HL-60/S4 treated with phorbol 12-myristate 13-acetate at 8.2 ng/mL for 4 days and 3 days (cell line): Measurements from ENCODE around the gene RAVER2.
"Not testable (repeated sequence)": the region's sequence is repeated elsewhere in the genome, so short reads cannot be mapped to it uniquely, and the experiment has no call there.

Experiments used
- in situ Hi-C: fragments of 300-500 bp; cut with MboI; formaldehyde crosslinking; loops from 2 replicates; pipeline ENCODE4 v1.15.0; 2022; ENCODE audit warnings: low sequenced_read_pairs

The RAVER2 gene

GRCh38 chr1:64744492-64745180, at the start of gene RAVER2:
Gene RAVER2 (plus strand): TSS chr1:64745075. CDS start chr1:64745173, 98 bp downstream.
- in situ Hi-C loops, result no loop called here

DNA sequence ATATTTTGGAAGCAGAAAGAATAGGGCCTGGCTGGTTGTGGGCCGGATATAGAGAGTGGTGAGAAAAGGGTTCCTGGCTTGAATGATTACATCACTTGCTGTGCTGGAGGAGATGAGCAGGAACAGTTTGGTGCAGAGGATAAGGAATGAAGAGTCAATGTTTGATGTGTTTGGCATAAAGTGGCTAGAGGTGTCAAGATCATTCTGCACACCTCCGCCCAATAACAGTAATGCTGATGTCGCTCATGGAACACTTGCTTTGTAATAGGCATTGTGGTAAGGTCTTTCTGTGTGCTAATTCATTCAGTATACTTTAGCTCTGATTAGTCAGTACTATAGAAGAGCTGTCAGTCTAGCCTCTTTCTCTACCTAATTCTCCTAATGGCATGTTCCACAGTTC, 48.0 kb upstream of the RAVER2 start:
- in situ Hi-C loops, result no loop called here

DNA sequence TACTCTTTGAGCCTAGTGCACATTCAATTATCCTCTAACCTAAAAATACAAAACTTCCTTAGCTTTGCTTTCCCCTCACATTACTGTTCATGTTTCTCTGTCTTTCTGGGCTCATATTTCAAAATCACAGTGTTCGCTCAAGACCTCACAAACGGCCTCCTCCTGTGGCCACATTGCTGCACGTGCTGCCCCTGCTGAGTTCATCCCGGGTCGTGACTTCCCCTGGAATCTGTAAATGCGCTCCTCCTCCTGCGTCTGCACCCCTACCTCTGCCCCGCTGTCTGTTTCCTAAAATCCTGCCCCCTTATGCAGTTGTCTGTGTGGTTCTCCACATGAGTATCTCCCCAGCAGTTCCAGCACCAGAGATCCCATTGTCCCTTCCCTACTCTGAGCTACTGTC, 45.5 kb upstream of the RAVER2 start:
- in situ Hi-C loops, result no loop called here

GRCh38 chr1:64701071-64701470, 43.8 kb upstream of the RAVER2 start:
- in situ Hi-C loops, result no loop called here

DNA sequence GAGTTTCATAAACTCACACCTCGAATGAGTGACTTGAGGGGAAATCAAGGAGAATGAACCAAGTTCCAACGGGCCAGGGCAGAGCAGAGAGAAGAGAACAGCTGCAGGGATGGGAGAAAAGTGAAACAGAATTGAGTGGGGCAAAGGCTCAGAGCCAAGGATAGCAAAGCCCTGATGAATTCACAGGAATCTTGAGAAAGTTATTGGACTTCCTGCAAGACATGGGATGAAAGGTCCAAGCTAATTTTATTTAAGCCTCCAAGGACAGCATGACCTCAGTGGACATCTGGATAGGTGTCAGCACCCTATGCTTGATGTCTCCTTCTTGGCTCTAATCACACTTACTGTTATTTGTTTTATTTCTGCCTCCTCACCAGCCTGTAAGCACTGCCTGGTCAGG, 43.0 kb upstream of the RAVER2 start:
- in situ Hi-C loops, result no loop called here

DNA sequence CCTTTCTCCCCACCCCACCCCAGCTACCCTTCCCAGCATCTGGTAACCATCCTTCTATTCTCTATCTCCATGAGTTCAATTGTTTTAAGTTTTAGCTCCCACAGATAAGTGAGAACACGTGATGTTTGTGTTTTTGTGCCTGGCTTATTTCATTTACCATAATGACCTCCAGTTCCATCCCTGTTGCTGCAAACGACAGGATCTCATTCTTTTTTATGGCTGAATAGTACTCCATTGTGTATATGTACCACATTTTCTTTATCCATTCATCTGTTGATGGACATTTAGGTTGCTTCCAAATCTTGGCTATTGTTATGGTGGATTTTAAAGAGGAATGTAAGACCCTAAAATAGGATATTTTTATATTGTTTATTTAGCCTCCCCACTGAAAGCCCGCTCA, 42.2 kb upstream of the RAVER2 start:
- in situ Hi-C loops, result not testable (repeated sequence)

DNA sequence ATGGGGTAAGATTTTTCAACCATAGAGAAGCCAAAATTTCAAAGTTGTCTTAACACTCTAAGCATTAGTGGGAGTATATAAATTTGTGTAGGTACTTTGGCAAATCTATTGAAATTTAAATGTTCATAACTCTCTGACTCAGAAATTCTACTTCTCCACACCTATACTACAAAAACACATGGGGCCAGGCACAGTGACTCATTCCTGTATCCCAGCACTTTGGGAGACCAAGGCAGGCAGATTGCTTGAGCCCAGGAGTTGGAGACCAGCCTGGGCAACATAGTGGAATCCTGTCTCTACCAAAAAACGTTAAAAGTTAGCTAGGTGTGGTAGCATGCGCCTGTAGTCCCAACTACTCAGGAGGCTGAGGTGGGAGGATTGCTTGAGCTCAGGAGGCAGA, 41.3 kb upstream of the RAVER2 start:
- in situ Hi-C loops, result no loop called here

DNA sequence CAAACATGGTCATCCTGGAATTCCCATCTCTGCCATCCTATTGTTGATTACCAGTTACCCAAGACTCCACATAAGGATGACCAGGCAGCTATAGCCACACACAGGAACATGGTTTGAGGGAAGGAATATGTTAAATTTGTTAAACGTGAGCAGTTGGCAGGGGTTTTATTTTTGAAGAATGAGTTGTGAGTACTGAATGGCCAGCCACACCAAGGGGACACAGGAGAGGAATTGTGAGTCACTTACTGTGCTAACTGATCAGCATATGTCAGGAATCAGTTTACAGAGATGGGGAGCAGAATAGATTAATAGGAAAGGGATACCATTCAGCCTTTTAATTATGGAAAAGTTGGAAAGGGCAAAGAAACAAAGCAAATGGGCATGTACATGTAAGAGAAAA, 39.3 kb upstream of the RAVER2 start:
- in situ Hi-C loops, result no loop called here

DNA sequence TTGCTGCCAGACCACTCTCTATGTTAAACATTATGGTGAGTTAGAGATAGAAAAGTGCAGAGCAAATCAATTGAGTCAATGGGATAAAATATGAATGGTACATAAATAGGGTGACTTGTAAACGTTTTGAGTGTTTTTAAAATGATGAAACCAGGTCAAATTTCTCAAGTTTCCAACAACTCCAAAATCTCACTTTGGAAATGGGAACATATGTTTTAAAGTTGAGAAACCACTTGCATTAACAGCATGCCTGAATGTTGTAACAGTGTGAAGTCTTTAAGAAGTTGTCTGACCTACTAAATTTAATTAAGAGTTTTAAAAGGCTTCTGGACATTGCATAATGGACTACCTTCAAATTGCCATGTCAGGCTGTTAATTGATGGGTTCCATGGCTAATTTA, 33.6 kb upstream of the RAVER2 start:
- in situ Hi-C loops, result no loop called here

DNA sequence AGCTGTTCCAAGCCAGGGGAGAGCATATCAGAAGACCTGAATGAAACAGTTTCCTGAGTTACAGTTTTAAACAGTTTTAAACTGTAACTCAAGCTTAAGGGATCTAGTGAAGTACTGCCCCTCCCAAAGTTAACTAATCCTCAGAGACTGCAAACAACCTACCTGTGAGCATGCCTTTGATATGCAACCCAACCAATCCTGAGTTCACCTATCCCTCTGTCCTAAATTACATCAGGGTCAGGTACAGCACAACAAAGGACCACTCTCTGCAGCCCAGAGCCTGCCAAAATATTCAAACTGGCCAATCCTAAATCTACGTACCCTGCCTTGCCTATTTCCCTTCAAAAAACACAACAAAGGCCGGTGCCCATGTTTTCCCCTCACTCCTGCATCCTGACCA, 32.8 kb upstream of the RAVER2 start:
- in situ Hi-C loops, result no loop called here

DNA sequence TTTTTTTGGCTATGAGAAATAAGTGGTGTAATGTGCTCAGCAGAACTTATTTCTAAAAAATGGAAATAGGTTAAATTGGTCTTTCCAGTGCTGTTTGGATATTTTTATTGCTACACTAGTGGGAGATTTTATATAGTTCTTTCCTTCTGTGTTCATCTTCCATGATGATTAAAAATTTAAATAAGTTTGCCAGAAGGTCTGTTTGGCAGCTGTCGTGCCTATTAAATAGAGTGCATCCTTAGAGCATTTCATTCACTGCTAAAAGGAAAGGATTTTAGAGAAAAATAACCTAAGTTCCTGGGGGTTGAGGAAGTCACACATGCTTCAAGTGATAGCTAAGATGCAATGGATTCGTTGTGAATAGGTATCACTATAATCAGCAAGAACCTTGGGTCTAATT, 29.7 kb upstream of the RAVER2 start:
- in situ Hi-C loops, result no loop called here

DNA sequence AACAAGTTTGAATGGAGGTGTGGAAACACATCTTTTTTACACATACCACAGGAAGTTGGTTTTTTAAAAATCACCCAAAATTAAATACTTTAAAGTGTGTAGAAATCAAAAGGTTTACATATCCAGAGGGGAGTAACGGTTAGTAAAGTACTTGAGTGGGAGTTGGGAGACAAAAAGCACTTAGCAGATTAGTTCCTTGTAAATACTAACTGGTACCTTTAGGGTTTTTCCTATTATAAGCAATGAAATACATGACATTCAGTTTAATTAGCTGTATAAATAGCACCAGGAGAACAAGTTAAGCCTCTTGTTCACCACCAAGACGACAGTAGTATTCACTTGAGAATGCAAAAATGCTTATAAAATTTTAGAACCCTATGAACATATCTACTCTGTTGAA, 23.7 kb upstream of the RAVER2 start:
- in situ Hi-C loops, result no loop called here

GRCh38 chr1:64721576-64722145, 23.2 kb upstream of the RAVER2 start:
- in situ Hi-C loops, result no loop called here

GRCh38 chr1:64727861-64728260, 17.0 kb upstream of the RAVER2 start:
- in situ Hi-C loops, result no loop called here

GRCh38 chr1:64733581-64734286, 11.1 kb upstream of the RAVER2 start:
- in situ Hi-C loops, result no loop called here

DNA sequence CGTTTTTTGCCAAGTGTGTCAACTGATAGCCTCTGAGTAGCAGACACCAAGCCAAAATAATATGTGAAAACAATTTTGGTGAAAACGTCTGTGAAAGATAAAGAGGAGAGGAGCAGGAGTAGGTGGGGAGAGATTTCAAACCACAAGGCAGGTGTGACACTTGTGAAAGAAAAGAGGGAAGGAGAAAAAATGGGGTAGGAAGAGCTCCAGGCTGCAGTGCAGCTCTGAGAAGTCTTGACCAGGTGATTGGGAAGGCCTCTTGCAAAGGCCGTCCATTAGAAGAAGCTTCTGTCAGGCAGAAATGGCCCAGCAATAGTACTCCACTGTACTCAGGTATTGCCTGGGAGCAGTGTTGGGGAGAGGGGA, 10.6 kb upstream of the RAVER2 start:
- in situ Hi-C loops, result no loop called here

GRCh38 chr1:64740687-64741086, 4.2 kb upstream of the RAVER2 start:
- in situ Hi-C loops, result not testable (repeated sequence)

- in situ Hi-C loops, result no loop called here
These were observed 852 bp upstream of the RAVER2 start for GRCh38 chr1:64743954-64744491.

GRCh38 chr1:64745181-64745985, 508 bp downstream of the RAVER2 start:
- in situ Hi-C loops, result no loop called here

DNA sequence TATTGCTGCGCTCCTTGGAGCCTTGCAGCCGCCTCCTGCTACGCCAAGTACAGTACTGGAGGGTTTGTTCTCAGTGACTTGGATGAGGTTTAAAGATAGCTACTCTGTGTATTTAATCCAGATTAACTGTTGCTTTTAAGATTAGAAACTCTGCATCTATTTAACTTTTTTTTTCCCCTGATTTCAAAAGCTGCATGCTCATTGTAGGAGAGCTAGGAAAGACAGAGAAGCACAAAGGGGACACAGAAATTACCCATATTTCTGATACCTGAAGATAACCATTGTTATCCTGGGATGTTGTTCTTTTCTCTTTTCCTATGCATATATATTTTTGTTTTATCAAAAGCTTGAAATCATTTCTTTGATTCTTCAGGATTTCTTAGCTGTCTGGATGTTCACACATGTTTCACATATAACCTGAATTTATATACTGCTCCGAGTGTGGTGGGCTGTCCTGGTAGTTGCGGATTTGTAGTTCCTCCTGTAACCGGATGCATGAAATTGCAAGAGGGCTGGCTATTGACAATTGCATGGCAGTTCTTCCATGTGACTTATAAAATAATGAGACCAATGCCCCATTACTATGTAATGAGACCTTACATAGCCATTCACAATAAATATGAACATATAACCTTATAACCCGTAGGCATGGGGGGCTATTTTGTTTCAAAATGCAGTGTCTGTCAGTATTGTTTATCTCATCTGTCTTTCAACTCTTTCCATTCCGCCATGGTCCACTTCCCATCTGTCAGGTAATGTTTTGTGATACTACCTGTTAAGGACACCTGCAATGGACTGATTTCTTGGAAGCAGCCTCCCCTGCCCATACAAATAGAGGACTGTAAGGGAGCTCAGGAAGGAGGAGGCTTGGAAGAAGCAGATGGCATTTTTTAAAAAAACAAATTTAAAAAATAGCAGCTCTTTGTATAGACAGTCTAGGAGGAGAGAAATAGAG, 1.4 kb downstream of the RAVER2 start:
- in situ Hi-C loops, result no loop called here
